PFSK-1 (cell line): ENCODE results near the gene P2RY11.

Source experiments
- FOXP2 ChIP-seq: optimal IDR thresholded peaks from 2 replicates; pipeline ENCODE3; 2011; ENCODE audit warnings: borderline replicate concordance, control low read depth, inconsistent platforms; ENCODE audit not compliant: insufficient read depth; ENCODE audit errors: extremely low read length, extremely low read depth
- POLR2AphosphoS5 ChIP-seq: IDR thresholded peaks from 2 replicates; pipeline ENCODE4 v1.6.1; 2012; ENCODE audit warnings: low read depth, mild to moderate bottlenecking, control low read depth, low read length, moderate library complexity
- SIN3A ChIP-seq: IDR thresholded peaks from 2 replicates; pipeline ENCODE4 v1.6.1; 2012; ENCODE audit warnings: mild to moderate bottlenecking, low read length, moderate library complexity, borderline replicate concordance; ENCODE audit not compliant: insufficient read depth
- TAF1 ChIP-seq: IDR thresholded peaks from 2 replicates; pipeline ENCODE4 v1.6.1; 2012; ENCODE audit warnings: low read length, control low read depth, borderline replicate concordance; ENCODE audit not compliant: insufficient read depth
- TF ChIP-seq, protein P1 (sequence below), 2 experiments: IDR thresholded peaks; 2 replicates each; pipeline versions ENCODE4 v1.6.1 to v1.8.0; 2011 to 2012; ENCODE audit warnings: low read depth in 2 of 2, low read length in 2 of 2, control low read depth in 1 of 2, inconsistent platforms in 1 of 2, mild to moderate bottlenecking in 1 of 2, moderate library complexity in 1 of 2; ENCODE audit not compliant: insufficient read depth in 1 of 2

The P2RY11 gene

DNA sequence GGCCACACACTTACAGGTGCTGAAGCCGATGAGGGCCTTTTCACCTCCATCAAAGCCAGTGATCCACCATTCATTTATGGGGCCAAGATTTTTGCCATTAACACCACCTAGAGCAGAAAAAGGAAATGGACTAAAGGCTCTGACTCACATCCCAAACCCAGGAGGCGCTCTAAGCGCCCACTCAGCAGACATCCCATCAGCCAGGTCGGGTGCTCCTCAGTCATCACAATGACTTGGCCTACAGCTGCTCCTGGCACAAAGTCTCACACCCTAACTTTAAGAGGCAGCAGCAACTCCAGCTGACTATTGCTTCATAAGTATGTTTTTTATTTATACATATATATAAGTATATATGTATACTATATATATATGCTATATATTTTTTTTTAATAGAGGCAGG is 44.3 kb downstream of the P2RY11 start:
- TF ChIP-seq POLR2AphosphoS5 (no peak), TAF1 (no peak), SIN3A (no peak)

DNA sequence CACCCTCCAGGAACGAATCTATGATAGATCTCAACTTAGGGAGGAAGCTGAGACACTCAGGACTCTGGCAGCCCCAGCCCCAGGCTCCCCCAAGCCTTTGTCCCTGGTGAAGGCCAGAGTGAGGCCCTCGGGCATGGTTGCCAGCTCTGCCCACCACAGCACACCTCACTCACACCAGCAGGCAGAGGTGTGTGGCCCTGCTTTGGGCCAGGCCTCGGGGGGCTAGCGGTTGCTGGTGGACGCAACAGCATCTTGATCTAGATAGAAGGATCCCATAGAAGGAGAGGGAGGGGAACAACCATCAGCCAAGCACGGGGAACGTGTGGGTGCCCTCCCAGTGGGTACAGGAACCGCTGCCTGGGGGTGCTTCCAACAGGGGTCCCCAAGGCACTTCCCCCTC is 46.6 kb downstream of the P2RY11 start:
- TF ChIP-seq POLR2AphosphoS5, result no peak
- no peak for TF ChIP-seq SIN3A
- TF ChIP-seq, protein P1, sequence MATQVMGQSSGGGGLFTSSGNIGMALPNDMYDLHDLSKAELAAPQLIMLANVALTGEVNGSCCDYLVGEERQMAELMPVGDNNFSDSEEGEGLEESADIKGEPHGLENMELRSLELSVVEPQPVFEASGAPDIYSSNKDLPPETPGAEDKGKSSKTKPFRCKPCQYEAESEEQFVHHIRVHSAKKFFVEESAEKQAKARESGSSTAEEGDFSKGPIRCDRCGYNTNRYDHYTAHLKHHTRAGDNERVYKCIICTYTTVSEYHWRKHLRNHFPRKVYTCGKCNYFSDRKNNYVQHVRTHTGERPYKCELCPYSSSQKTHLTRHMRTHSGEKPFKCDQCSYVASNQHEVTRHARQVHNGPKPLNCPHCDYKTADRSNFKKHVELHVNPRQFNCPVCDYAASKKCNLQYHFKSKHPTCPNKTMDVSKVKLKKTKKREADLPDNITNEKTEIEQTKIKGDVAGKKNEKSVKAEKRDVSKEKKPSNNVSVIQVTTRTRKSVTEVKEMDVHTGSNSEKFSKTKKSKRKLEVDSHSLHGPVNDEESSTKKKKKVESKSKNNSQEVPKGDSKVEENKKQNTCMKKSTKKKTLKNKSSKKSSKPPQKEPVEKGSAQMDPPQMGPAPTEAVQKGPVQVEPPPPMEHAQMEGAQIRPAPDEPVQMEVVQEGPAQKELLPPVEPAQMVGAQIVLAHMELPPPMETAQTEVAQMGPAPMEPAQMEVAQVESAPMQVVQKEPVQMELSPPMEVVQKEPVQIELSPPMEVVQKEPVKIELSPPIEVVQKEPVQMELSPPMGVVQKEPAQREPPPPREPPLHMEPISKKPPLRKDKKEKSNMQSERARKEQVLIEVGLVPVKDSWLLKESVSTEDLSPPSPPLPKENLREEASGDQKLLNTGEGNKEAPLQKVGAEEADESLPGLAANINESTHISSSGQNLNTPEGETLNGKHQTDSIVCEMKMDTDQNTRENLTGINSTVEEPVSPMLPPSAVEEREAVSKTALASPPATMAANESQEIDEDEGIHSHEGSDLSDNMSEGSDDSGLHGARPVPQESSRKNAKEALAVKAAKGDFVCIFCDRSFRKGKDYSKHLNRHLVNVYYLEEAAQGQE (IDR thresholded peaks at IDR 0.05; ENCODE audit: insufficient read depth in 1 of 2, low read depth in 2 of 2, low read length in 2 of 2), result no peak
- no peak for TF ChIP-seq FOXP2
- no peak for TF ChIP-seq TAF1

DNA sequence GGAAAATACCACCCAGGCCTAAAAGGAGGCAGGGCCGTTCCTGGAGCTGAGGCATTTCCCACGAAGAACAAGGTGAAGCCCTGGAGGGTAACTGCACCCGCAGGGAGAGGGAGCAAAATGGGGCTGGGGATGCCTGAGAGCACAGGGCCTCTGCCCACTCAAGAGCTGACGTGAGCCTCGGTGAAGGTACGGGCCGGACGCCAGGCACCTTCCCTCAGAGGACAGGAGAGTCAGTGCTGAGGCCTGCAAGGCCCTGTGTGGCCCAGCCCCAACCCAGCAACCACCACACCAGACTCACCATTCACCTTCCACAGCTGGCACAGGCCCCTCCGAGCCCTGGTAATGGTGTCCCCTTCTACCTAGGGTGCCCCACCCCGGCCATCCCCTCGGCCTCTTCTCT is 47.0 kb downstream of the P2RY11 start:
- TF ChIP-seq POLR2AphosphoS5, result no peak
- TF ChIP-seq SIN3A, result no peak
- TF ChIP-seq, protein P1 (IDR thresholded peaks at IDR 0.05; ENCODE audit: insufficient read depth in 1 of 2, low read depth in 2 of 2, low read length in 2 of 2), result no peak
- no peak for TF ChIP-seq TAF1
- TF ChIP-seq FOXP2, result no peak

DNA sequence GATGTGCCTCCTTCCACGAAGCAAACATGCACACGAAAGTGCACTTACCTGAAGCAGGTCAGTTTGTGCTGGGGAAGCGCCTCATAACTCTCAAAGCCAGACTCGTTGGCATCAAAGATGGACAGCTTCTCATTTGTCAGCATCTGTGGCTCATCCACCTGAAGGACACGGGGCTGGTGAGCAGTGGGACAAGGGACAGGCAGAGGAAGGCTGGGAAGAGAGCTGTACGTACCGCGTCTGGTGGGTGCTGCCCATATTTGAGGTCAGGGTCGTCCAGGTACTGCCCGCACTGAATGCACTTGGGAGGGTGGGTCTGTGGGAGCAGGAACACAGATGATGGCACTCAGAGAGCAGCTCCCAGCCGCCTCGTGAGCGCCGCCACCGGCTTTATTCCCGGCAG is 48.1 kb downstream of the P2RY11 start:
- TF ChIP-seq FOXP2, result no peak
- TF ChIP-seq, protein P1 (IDR thresholded peaks at IDR 0.05; ENCODE audit: insufficient read depth in 1 of 2, low read depth in 2 of 2, low read length in 2 of 2), result no peak
- no peak for TF ChIP-seq TAF1
- no peak for TF ChIP-seq POLR2AphosphoS5
- no peak for TF ChIP-seq SIN3A

DNA sequence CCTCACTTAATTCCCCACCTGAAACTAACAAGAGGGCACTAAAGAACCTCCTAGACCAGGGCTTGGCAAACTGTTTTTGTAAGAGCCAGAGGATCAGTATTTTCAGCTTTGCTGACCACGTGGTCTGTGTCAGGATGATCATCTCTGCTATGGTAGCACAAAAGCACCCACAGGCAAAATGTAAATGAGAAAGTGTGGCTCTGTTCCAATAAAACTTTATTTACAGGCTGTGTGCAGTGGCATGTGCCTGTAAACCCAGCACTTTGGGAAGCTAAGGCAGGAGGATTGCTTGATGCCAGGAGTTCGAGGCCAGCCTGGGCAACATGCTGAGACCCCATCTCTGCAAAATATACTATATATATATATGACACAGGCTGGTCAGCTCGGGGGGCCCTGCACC is 52.0 kb downstream of the P2RY11 start:
- TF ChIP-seq FOXP2 (no peak), TAF1 (no peak), POLR2AphosphoS5 (no peak), SIN3A (no peak)
- TF ChIP-seq, protein P1 (IDR thresholded peaks at IDR 0.05; ENCODE audit: insufficient read depth in 1 of 2, low read depth in 2 of 2, low read length in 2 of 2), result no peak
